Ovary (tissue), 3 donors: ENCODE results near the gene MCM7.

Experiments
- POLR2A ChIP-seq: fragments of 450-650 bp; IDR thresholded peaks from one replicate; pipeline ENCODE4 v1.6.1; 2017; ENCODE audit warnings: antibody characterized with exemption, mild to moderate bottlenecking, moderate library complexity
- TF ChIP-seq, protein P1 (sequence below), 3 donors: fragments of 450-650 bp in 2 of 3; fragments of 200-600 bp in 1 of 3; IDR thresholded peaks; one replicate each; pipeline versions ENCODE4 v1.5.1 to v1.8.0; 2016 to 2022; ENCODE audit warnings: antibody characterized with exemption in 3 of 3, mild to moderate bottlenecking in 1 of 3
- donor health status: DM: no; HTN: no; CAD: no.

- TF ChIP-seq, protein P1, sequence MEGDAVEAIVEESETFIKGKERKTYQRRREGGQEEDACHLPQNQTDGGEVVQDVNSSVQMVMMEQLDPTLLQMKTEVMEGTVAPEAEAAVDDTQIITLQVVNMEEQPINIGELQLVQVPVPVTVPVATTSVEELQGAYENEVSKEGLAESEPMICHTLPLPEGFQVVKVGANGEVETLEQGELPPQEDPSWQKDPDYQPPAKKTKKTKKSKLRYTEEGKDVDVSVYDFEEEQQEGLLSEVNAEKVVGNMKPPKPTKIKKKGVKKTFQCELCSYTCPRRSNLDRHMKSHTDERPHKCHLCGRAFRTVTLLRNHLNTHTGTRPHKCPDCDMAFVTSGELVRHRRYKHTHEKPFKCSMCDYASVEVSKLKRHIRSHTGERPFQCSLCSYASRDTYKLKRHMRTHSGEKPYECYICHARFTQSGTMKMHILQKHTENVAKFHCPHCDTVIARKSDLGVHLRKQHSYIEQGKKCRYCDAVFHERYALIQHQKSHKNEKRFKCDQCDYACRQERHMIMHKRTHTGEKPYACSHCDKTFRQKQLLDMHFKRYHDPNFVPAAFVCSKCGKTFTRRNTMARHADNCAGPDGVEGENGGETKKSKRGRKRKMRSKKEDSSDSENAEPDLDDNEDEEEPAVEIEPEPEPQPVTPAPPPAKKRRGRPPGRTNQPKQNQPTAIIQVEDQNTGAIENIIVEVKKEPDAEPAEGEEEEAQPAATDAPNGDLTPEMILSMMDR (IDR thresholded peaks at IDR 0.05) = no peak
- no peak for TF ChIP-seq POLR2A
Observed at GRCh38 chr7:100111914-100112313, 10.7 kb upstream of the MCM7 start.
